ENCODE data around the gene MYF5.

The MYF5 gene

GRCh38 chr12:80708975-80709328 lies 7.8 kb upstream of the MYF5 start:
- H3K36me3 ChIP-seq (ENCODE audit: control insufficient read depth, insufficient read depth, low read length), result no peaks in the 10 kb centered on the region
- H3K27me3 ChIP-seq (replicated peaks; ENCODE audit: control insufficient read depth, insufficient read depth, low read length), result no peaks in the 10 kb centered on the region
- no peak for DNase-seq (ENCODE audit: extremely low read depth, insufficient read length)
- TF ChIP-seq CTCF (IDR thresholded peaks at IDR 0.05; ENCODE audit: insufficient read depth, low read length, poor library complexity, severe bottlenecking), result no peak
- H3K4me3 ChIP-seq (replicated peaks; ENCODE audit: low read depth, low read length), result no peak overlapping the region; the same call in 1 of the 2 replicates

- H3K4me3 ChIP-seq (replicated peaks; ENCODE audit: low read depth, low read length), result no peak overlapping the region
- peak; percentile 34 for TF ChIP-seq CTCF (IDR thresholded peaks at IDR 0.05; ENCODE audit: insufficient read depth, low read length, poor library complexity, severe bottlenecking)
- no peaks in the 10 kb centered on the region for H3K36me3 ChIP-seq (ENCODE audit: control insufficient read depth, insufficient read depth, low read length)
- H3K27me3 ChIP-seq (replicated peaks; ENCODE audit: control insufficient read depth, insufficient read depth, low read length), result no peaks in the 10 kb centered on the region
- DNase-seq (ENCODE audit: extremely low read depth, insufficient read length), result no peak
Measured at GRCh38 chr12:80709811-80710726, 6.6 kb upstream of the MYF5 start.

GRCh38 chr12:80710727-80711449 lies 5.8 kb upstream of the MYF5 start:
- H3K36me3 ChIP-seq (ENCODE audit: control insufficient read depth, insufficient read depth, low read length), result no peaks in the 10 kb centered on the region
- no peaks in the 10 kb centered on the region for H3K27me3 ChIP-seq (replicated peaks; ENCODE audit: control insufficient read depth, insufficient read depth, low read length)
- no peak for DNase-seq (ENCODE audit: extremely low read depth, insufficient read length)
- TF ChIP-seq CTCF (IDR thresholded peaks at IDR 0.05; ENCODE audit: insufficient read depth, low read length, poor library complexity, severe bottlenecking), result no peak
- H3K4me3 ChIP-seq (replicated peaks; ENCODE audit: low read depth, low read length), result no peak overlapping the region

GRCh38 chr12:80711866-80712265 lies 4.8 kb upstream of the MYF5 start:
- TF ChIP-seq CTCF (IDR thresholded peaks at IDR 0.05; ENCODE audit: insufficient read depth, low read length, poor library complexity, severe bottlenecking), result no peak
- H3K4me3 ChIP-seq (replicated peaks; ENCODE audit: low read depth, low read length), result no peak overlapping the region
- no peaks in the 10 kb centered on the region for H3K36me3 ChIP-seq (ENCODE audit: control insufficient read depth, insufficient read depth, low read length)
- no peaks in the 10 kb centered on the region for H3K27me3 ChIP-seq (replicated peaks; ENCODE audit: control insufficient read depth, insufficient read depth, low read length)
- no peak for DNase-seq (ENCODE audit: extremely low read depth, insufficient read length)

- H3K4me3 ChIP-seq (replicated peaks; ENCODE audit: low read depth, low read length), result no peak overlapping the region
- H3K36me3 ChIP-seq (ENCODE audit: control insufficient read depth, insufficient read depth, low read length), result no peaks in the 10 kb centered on the region
- no peaks in the 10 kb centered on the region for H3K27me3 ChIP-seq (replicated peaks; ENCODE audit: control insufficient read depth, insufficient read depth, low read length)
- DNase-seq (ENCODE audit: extremely low read depth, insufficient read length), result no peak
- no peak for TF ChIP-seq CTCF (IDR thresholded peaks at IDR 0.05; ENCODE audit: insufficient read depth, low read length, poor library complexity, severe bottlenecking)
Measured at GRCh38 chr12:80712866-80713265, 3.8 kb upstream of the MYF5 start.

All from GM06990 (cell line).